PC-9 (cell line): Measurements from ENCODE around the gene SIPA1L3.

Experiments
- EZH2 ChIP-seq: fragments of 200-600 bp; sonication (generic); IDR thresholded peaks from 2 replicates; pipeline ENCODE4 v1.8.0; 2017; ENCODE audit warnings: antibody characterized with exemption, low read depth
- TF ChIP-seq, protein P1 (sequence below): fragments of 200-600 bp; sonication (generic); conservative IDR thresholded peaks from 2 replicates; pipeline ENCODE4 v1.6.1; 2017; ENCODE audit warnings: mixed run types, antibody characterized with exemption, mild to moderate bottlenecking, moderate library complexity

DNA sequence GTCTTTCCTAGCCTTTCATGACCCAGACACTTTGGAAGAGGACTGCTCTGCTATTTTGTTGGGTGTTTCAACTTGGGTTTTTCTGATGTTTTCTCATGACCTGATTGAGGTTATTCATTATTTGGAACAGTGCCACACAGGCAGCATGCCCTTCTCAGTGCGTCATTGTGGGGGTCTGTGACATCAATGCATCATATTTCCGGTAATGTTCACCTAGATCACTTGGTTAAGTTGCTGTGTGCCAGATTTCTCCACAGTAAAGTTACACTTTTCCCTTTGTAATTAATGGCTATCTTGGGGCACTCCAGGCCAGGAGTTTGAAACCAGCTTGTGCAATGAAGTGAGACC lies 124.4 kb downstream of the SIPA1L3 start:
- no peak for TF ChIP-seq EZH2
- TF ChIP-seq, protein P1, sequence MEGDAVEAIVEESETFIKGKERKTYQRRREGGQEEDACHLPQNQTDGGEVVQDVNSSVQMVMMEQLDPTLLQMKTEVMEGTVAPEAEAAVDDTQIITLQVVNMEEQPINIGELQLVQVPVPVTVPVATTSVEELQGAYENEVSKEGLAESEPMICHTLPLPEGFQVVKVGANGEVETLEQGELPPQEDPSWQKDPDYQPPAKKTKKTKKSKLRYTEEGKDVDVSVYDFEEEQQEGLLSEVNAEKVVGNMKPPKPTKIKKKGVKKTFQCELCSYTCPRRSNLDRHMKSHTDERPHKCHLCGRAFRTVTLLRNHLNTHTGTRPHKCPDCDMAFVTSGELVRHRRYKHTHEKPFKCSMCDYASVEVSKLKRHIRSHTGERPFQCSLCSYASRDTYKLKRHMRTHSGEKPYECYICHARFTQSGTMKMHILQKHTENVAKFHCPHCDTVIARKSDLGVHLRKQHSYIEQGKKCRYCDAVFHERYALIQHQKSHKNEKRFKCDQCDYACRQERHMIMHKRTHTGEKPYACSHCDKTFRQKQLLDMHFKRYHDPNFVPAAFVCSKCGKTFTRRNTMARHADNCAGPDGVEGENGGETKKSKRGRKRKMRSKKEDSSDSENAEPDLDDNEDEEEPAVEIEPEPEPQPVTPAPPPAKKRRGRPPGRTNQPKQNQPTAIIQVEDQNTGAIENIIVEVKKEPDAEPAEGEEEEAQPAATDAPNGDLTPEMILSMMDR, result no peak
